H9 (cell line): ENCODE data around the gene KCNIP1. TPM values are rescaled to one million over a fixed set of nuclear protein-coding genes. Genes with fewer than 3 reads are reported as not detected.

ENCODE experiments used
- DNase-seq: peaks from one replicate; pipeline ENCODE4 v3.0.0-alpha.2; 2017
- H2AFZ ChIP-seq: one replicate; pipeline ENCODE4 v1.6.1; 2013; ENCODE audit warnings: mild to moderate bottlenecking, low read length, control low read depth, moderate library complexity
- H2AK5ac ChIP-seq: 2 replicates; pipeline ENCODE4 v1.6.1; 2013; ENCODE audit warnings: low read length, control low read depth, mixed read lengths; ENCODE audit not compliant: insufficient read length
- H2BK120ac ChIP-seq: one replicate; pipeline ENCODE4 v1.6.1; 2013; ENCODE audit warnings: low read depth, mild to moderate bottlenecking, low read length, control low read depth, inconsistent platforms; ENCODE audit not compliant: poor library complexity, severe bottlenecking
- H2BK12ac ChIP-seq: 2 replicates; pipeline ENCODE4 v1.6.1; 2013; ENCODE audit warnings: low read length, control low read depth, mixed read lengths, low read depth; ENCODE audit not compliant: insufficient read length
- H2BK15ac ChIP-seq: 2 replicates; pipeline ENCODE4 v1.6.1; 2013; ENCODE audit warnings: low read depth, low read length, control low read depth
- H2BK20ac ChIP-seq: one replicate; pipeline ENCODE4 v1.6.1; 2013; ENCODE audit warnings: low read depth, mild to moderate bottlenecking, low read length, control low read depth, inconsistent platforms; ENCODE audit not compliant: poor library complexity, severe bottlenecking
- H2BK5ac ChIP-seq: 2 replicates; pipeline ENCODE4 v1.6.1; 2013; ENCODE audit warnings: low read length, control low read depth, mixed read lengths; ENCODE audit not compliant: insufficient read length
- H3K14ac ChIP-seq: 2 replicates; pipeline ENCODE4 v1.6.1; 2013; ENCODE audit warnings: low read length, control low read depth; ENCODE audit not compliant: insufficient read depth
- H3K18ac ChIP-seq: 2 replicates; pipeline ENCODE4 v1.6.1; 2013; ENCODE audit warnings: low read depth, mild to moderate bottlenecking, mixed read lengths, low read length, control low read depth; ENCODE audit not compliant: insufficient read length
- H3K23ac ChIP-seq: 2 replicates; pipeline ENCODE4 v1.6.1; 2013; ENCODE audit warnings: low read length, control low read depth, mixed read lengths, low read depth; ENCODE audit not compliant: insufficient read length
- H3K23me2 ChIP-seq: 2 replicates; pipeline ENCODE4 v1.6.1; 2013; ENCODE audit warnings: low read depth, mild to moderate bottlenecking, mixed read lengths, low read length, control low read depth; ENCODE audit not compliant: insufficient read length, poor library complexity, severe bottlenecking
- H3K27ac ChIP-seq: 2 replicates; pipeline ENCODE4 v1.5.1; 2013; ENCODE audit warnings: low read length, control low read depth, mixed read lengths, low read depth; ENCODE audit not compliant: insufficient read length
- H3K27me3 ChIP-seq: 2 replicates; pipeline ENCODE4 v1.6.1; 2013; ENCODE audit warnings: low read length, control low read depth, inconsistent platforms; ENCODE audit not compliant: insufficient read depth
- H3K4ac ChIP-seq: 2 replicates; pipeline ENCODE4 v1.6.1; 2013; ENCODE audit warnings: low read depth, mild to moderate bottlenecking, control low read depth, inconsistent platforms, low read length, moderate library complexity
- H3K4me1 ChIP-seq: 2 replicates; pipeline ENCODE4 v1.6.1; 2013; ENCODE audit warnings: low read length, control low read depth, inconsistent platforms; ENCODE audit not compliant: insufficient read depth
- H3K4me2 ChIP-seq: 2 replicates; pipeline ENCODE4 v1.6.1; 2013; ENCODE audit warnings: low read length, control low read depth, mixed read lengths; ENCODE audit not compliant: insufficient read length, insufficient read depth
- H3K56ac ChIP-seq: 2 replicates; pipeline ENCODE4 v1.6.1; 2013; ENCODE audit warnings: low read depth, mild to moderate bottlenecking, mixed read lengths, low read length, control low read depth; ENCODE audit not compliant: insufficient read length
- H3K79me1 ChIP-seq: 2 replicates; pipeline ENCODE4 v1.6.1; 2013; ENCODE audit warnings: low read depth, mild to moderate bottlenecking, moderate library complexity, low read length, control low read depth, inconsistent platforms; ENCODE audit not compliant: insufficient read depth, poor library complexity, severe bottlenecking
- H3K79me2 ChIP-seq: 2 replicates; pipeline ENCODE4 v1.6.1; 2013; ENCODE audit warnings: low read length, control low read depth, inconsistent platforms; ENCODE audit not compliant: insufficient read depth
- H3K9ac ChIP-seq: 2 replicates; pipeline ENCODE4 v1.6.1; 2013; ENCODE audit warnings: low read length, control low read depth, mixed read lengths; ENCODE audit not compliant: insufficient read length; ENCODE audit errors: extremely low read depth
- H3K9me3 ChIP-seq: one replicate; pipeline ENCODE4 v1.6.1; 2013; ENCODE audit warnings: low read depth, low read length, inconsistent platforms; ENCODE audit not compliant: control insufficient read depth
- H3T11ph ChIP-seq: one replicate; pipeline ENCODE4 v1.6.1; 2013; ENCODE audit warnings: mild to moderate bottlenecking, low read length, control low read depth, inconsistent platforms
- H4K20me1 ChIP-seq: one replicate; pipeline ENCODE4 v1.6.1; 2013; ENCODE audit not compliant: control insufficient read depth, insufficient read length, insufficient read depth
- H4K5ac ChIP-seq: 2 replicates; pipeline ENCODE4 v1.6.1; 2013; ENCODE audit warnings: low read depth, mild to moderate bottlenecking, mixed read lengths, low read length, control low read depth; ENCODE audit not compliant: insufficient read length
- H4K8ac ChIP-seq: replicated peaks from 2 replicates; pipeline ENCODE4 v1.6.1; 2013; ENCODE audit warnings: low read length, control low read depth, mixed read lengths, low read depth; ENCODE audit not compliant: insufficient read length
- H4K91ac ChIP-seq: 2 replicates; pipeline ENCODE4 v1.6.1; 2013; ENCODE audit warnings: low read depth, mild to moderate bottlenecking, moderate library complexity, mixed read lengths, low read length, control low read depth; ENCODE audit not compliant: insufficient read length
- H3K27ac Mint-ChIP-seq, 3 experiments: 2 replicates in 2 of 3; 3 replicates in 1 of 3; pipeline ENCODE4 v1.8.0; 2020 to 2021; ENCODE audit warnings: mixed read lengths in 3 of 3, mild to moderate bottlenecking in 1 of 3, moderate library complexity in 1 of 3
- H3K27me3 Mint-ChIP-seq: 2 replicates; pipeline ENCODE4 v1.8.0; 2021; ENCODE audit warnings: low read depth, mild to moderate bottlenecking, moderate library complexity, mixed read lengths
- H3K36me3 Mint-ChIP-seq, 3 experiments: 2 replicates in 2 of 3; 3 replicates in 1 of 3; pipeline ENCODE4 v1.8.0; 2020 to 2021; ENCODE audit warnings: low read depth in 3 of 3, mixed read lengths in 3 of 3; ENCODE audit not compliant: insufficient read depth in 1 of 3
- H3K4me1 Mint-ChIP-seq, 2 experiments: 2 replicates each; pipeline ENCODE4 v1.8.0; 2020; ENCODE audit warnings: mixed read lengths in 2 of 2
- H3K4me3 Mint-ChIP-seq, 2 experiments: 2 replicates in 1 of 2; 3 replicates in 1 of 2; pipeline ENCODE4 v1.8.0; 2020 to 2021; ENCODE audit warnings: mild to moderate bottlenecking in 2 of 2, mixed read lengths in 2 of 2, moderate library complexity in 1 of 2
- H3K9me3 Mint-ChIP-seq, 2 experiments: 2 replicates in 1 of 2; 3 replicates in 1 of 2; pipeline ENCODE4 v1.8.0; 2020; ENCODE audit warnings: mild to moderate bottlenecking in 2 of 2, mixed read lengths in 2 of 2, moderate library complexity in 1 of 2
- CTCF ChIP-seq: fragments of 200-600 bp; sonication (generic); conservative IDR thresholded peaks from 3 replicates; pipeline ENCODE4 v1.8.0; 2021; ENCODE audit warnings: antibody characterized with exemption, mild to moderate bottlenecking
- WGBS: extraction: QIAGEN DNeasy Blood & Tissue Kit; methylation state at CpG from one replicate; pipeline ENCODE4 v1.1.7; 2013; ENCODE audit warnings: missing lambda C conversion rate, low lambda C conversion rate, mixed read lengths; ENCODE audit not compliant: insufficient read length; ENCODE audit errors: extremely low coverage; 5-methylcytosine and 5-hydroxymethylcytosine counted together
- total RNA-seq: library from RNA; stranded (reverse); gene quantifications from 2 replicates; pipeline ENCODE4 v1.2.1, GENCODE V29; 2021

KCNIP1 gene
- total RNA-seq, 1 experiment from 2014 or later, result 0.63 TPM

DNA sequence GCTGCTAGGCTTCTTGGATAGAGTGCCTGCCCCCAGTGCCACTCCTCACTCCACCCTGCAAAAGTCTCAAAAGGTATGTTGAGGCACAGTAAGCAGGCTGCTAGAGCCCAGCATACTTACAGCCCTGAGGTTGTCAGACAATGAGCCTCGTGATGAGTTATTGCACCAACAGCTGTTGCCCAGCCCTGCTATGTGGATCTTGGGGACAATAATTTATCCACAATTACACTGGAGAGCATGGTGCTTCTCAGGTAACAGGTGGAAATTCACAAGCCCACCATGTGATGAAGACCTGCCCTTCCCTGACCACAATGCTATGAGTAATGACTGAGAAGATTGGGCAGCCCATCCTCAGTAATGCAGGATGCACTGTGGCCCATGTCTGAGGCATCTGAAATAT, 36.5 kb downstream of the KCNIP1 start:
- no peak overlapping the region; the same call in 1 of the 2 replicates for H3K14ac ChIP-seq
- peaks cover 5 to 6% of the 10 kb centered on the region in 2 experiments; a peak in 4 of 5 replicates for H3K9me3 Mint-ChIP-seq
- H3K79me1 ChIP-seq, result no peaks in the 10 kb centered on the region
- no peak overlapping the region for H2BK120ac ChIP-seq
- no peak overlapping the region for H2BK20ac ChIP-seq
- no peaks in the 10 kb centered on the region for H3K23me2 ChIP-seq
- no peak overlapping the region for H2AK5ac ChIP-seq
- no peak overlapping the region for H3K27ac Mint-ChIP-seq
- H2BK15ac ChIP-seq, result no peak overlapping the region
- no peak overlapping the region for H3K56ac ChIP-seq
- H3K27ac ChIP-seq, result no peak overlapping the region
- H3K18ac ChIP-seq, result no peak overlapping the region
- H3K27me3 Mint-ChIP-seq, result peaks cover 4% of the 10 kb centered on the region; the same call in 1 of the 2 replicates
- H4K91ac ChIP-seq, result no peak overlapping the region
- H3K23ac ChIP-seq, result no peak overlapping the region
- no peak overlapping the region for H3K4ac ChIP-seq
- H3K4me1 ChIP-seq, result no peaks in the 10 kb centered on the region
- H3K4me3 Mint-ChIP-seq, result no peak overlapping the region
- no CpG with 5 or more reads among the region's 1 CpG for WGBS
- no peak overlapping the region for H2AFZ ChIP-seq
- H2BK12ac ChIP-seq, result no peak overlapping the region
- no peak for DNase-seq
- no peak overlapping the region for H3K9ac ChIP-seq
- H4K8ac ChIP-seq, result no peak overlapping the region
- no peak overlapping the region for H2BK5ac ChIP-seq
- no peak overlapping the region for H3K4me2 ChIP-seq
- no peak overlapping the region for H3T11ph ChIP-seq
- H4K20me1 ChIP-seq, result no peaks in the 10 kb centered on the region
- no peaks in the 10 kb centered on the region for H3K9me3 ChIP-seq
- peaks cover 8 to 18% of the 10 kb centered on the region in 2 experiments for H3K4me1 Mint-ChIP-seq
- H3K79me2 ChIP-seq, result no peaks in the 10 kb centered on the region
- H4K5ac ChIP-seq, result no peak overlapping the region
- TF ChIP-seq CTCF, result no peak
- H3K27me3 ChIP-seq, result no peaks in the 10 kb centered on the region
- peaks cover 0 to 5% (median 1%) of the 10 kb centered on the region in 3 experiments; a peak in 1 of 7 replicates for H3K36me3 Mint-ChIP-seq
